HCT116 (cell line): ENCODE data around the gene SRCAP. TPM values are rescaled to one million over a fixed set of nuclear protein-coding genes. Genes with fewer than 3 reads are reported as not detected.

ENCODE experiments used
- ATAC-seq: fragments of 200-7000 bp; cut with Tn5 transposase; 2 replicates; pipeline ENCODE4 v1.9.1; 2020; ENCODE audit warnings: mild to moderate bottlenecking, moderate library complexity
- BruUV-seq: library from RNA; stranded (reverse); fragments of 400-500 nt; replicated peaks from 2 replicates; lab custom pipeline; 2021; lab: Mats Ljungman, UMichigan
- CTCF ChIA-PET: fragments of 300-600 bp; sonication (Branson Sonifier 250); formaldehyde crosslinking; loops from one replicate; lab custom pipeline; 2021; ENCODE audit warnings: antibody characterized with exemption; lab: Charles Lee
- POLR2A ChIA-PET: fragments of 300-600, 350-600 bp; sonication (Branson Sonifier 250); formaldehyde crosslinking; loops from one replicate; lab custom pipeline; 2021; ENCODE audit warnings: antibody characterized with exemption; lab: Charles Lee
- RAD21 ChIA-PET, 2 experiments: fragments of 300-600 bp; sonication (Branson Sonifier 250); formaldehyde crosslinking; loops; one replicate each; lab custom pipeline; 2023; ENCODE audit warnings: low total read pairs in 2 of 2; ENCODE audit not compliant: uncharacterized antibody in 2 of 2, unreplicated experiment in 2 of 2, low non-redundant PET in 1 of 2; lab: Charles Lee
- DNase-seq: peaks from one replicate; pipeline ENCODE4 v3.0.0-alpha.2; 2010; ENCODE audit warnings: low read depth, low spot score
- H2AFZ ChIP-seq: fragments of 200-600 bp; shearing (Covaris generic), sonication (generic); 2 replicates; pipeline ENCODE4 v1.6.1; 2017; ENCODE audit warnings: low read depth, mixed run types, mixed read lengths, antibody characterized with exemption, low read length; ENCODE audit not compliant: poor library complexity, severe bottlenecking
- H3K27ac ChIP-seq: 2 replicates; pipeline ENCODE4 v1.5.1; 2012; ENCODE audit warnings: low read depth, low read length
- H3K27me3 ChIP-seq: fragments of 200-600 bp; sonication (generic); 2 replicates; pipeline ENCODE4 v1.6.1; 2016; ENCODE audit warnings: mixed run types, low read length, mixed read lengths; ENCODE audit not compliant: insufficient read depth
- H3K36me3 ChIP-seq, 2 experiments: fragments of 200-500 bp in 1 of 2; fragments of 200-600 bp in 1 of 2; sonication (Bioruptor generic) in 1 of 2; sonication (generic) in 1 of 2; 2 replicates each; pipeline versions ENCODE4 v1.5.1 to v1.6.1; 2014 to 2016; ENCODE audit warnings: low read length in 2 of 2, inconsistent platforms in 1 of 2, mixed read lengths in 1 of 2, mixed run types in 1 of 2; ENCODE audit not compliant: insufficient read depth in 2 of 2, control insufficient read depth in 1 of 2
- H3K4me1 ChIP-seq, 2 experiments: fragments of 200-600 bp in 1 of 2; sonication (generic) in 1 of 2; 2 replicates each; pipeline versions ENCODE4 v1.5.1 to v1.6.1; 2012 to 2017; ENCODE audit warnings: low read length in 2 of 2, inconsistent platforms in 1 of 2, mild to moderate bottlenecking in 1 of 2, mixed read lengths in 1 of 2, mixed run types in 1 of 2, moderate library complexity in 1 of 2; ENCODE audit not compliant: insufficient read depth in 2 of 2, control insufficient read depth in 1 of 2
- H3K4me2 ChIP-seq: fragments of 200-600 bp; sonication (generic); 2 replicates; pipeline ENCODE4 v1.6.1; 2017; ENCODE audit warnings: mixed run types, low read length, mixed read lengths
- H3K4me3 ChIP-seq, 2 experiments: fragments of 200-600 bp in 1 of 2; sonication (generic) in 1 of 2; replicated peaks in 1 of 2; 2 replicates each; pipeline ENCODE4 v1.5.1; 2011 to 2016; ENCODE audit warnings: low read length in 2 of 2, control low read depth in 1 of 2, low read depth in 1 of 2, mild to moderate bottlenecking in 1 of 2, mixed read lengths in 1 of 2, mixed run types in 1 of 2
- H3K79me2 ChIP-seq: fragments of 200-600 bp; sonication (generic); 2 replicates; pipeline ENCODE4 v1.6.1; 2017; ENCODE audit warnings: mild to moderate bottlenecking, mixed run types, low read length, moderate library complexity, mixed read lengths; ENCODE audit not compliant: insufficient read depth
- H3K9ac ChIP-seq: fragments of 200-600 bp; sonication (generic); 2 replicates; pipeline ENCODE4 v1.6.1; 2016; ENCODE audit warnings: low read length, mixed read lengths
- H3K9me2 ChIP-seq: fragments of 200-600 bp; sonication (generic), shearing (Covaris generic); 2 replicates; pipeline ENCODE4 v1.6.1; 2017; ENCODE audit warnings: mixed run types, mild to moderate bottlenecking, moderate library complexity; ENCODE audit not compliant: insufficient read depth
- H3K9me3 ChIP-seq, 2 experiments: fragments of 200-500 bp in 1 of 2; fragments of 200-600 bp in 1 of 2; sonication (Bioruptor generic) in 1 of 2; sonication (generic) in 1 of 2; 2 replicates each; pipeline ENCODE4 v1.6.1; 2014 to 2017; ENCODE audit warnings: low read length in 2 of 2, mixed read lengths in 2 of 2, inconsistent platforms in 1 of 2, low read depth in 1 of 2, mild to moderate bottlenecking in 1 of 2, mixed run types in 1 of 2, moderate library complexity in 1 of 2; ENCODE audit not compliant: control insufficient read depth in 1 of 2, insufficient read depth in 1 of 2
- H4K20me1 ChIP-seq: fragments of 200-600 bp; sonication (generic), shearing (Covaris generic); 2 replicates; pipeline ENCODE4 v1.6.1; 2017; ENCODE audit warnings: mixed run types, mild to moderate bottlenecking, moderate library complexity; ENCODE audit not compliant: insufficient read depth
- CBX3 ChIP-seq: IDR thresholded peaks from 2 replicates; pipeline ENCODE4 v1.6.1; 2012; ENCODE audit warnings: low read depth
- CEBPB ChIP-seq: IDR thresholded peaks from 2 replicates; pipeline ENCODE4 v1.6.1; 2012; ENCODE audit warnings: low read depth
- CTCF ChIP-seq, 3 experiments: fragments of 200-600 bp in 1 of 3; sonication (generic) in 1 of 3; IDR thresholded peaks in 2 of 3; conservative IDR thresholded peaks in 1 of 3; 2 replicates each; pipeline ENCODE4 v1.5.1; 2012 to 2017; ENCODE audit warnings: low read depth in 2 of 3, low read length in 2 of 3, antibody characterized with exemption in 1 of 3, borderline replicate concordance in 1 of 3, control low read depth in 1 of 3, mild to moderate bottlenecking in 1 of 3, mixed read lengths in 1 of 3, mixed run types in 1 of 3, moderate library complexity in 1 of 3; ENCODE audit not compliant: insufficient read depth in 1 of 3
- EGR1 ChIP-seq: IDR thresholded peaks from 2 replicates; pipeline ENCODE4 v1.6.1; 2012; ENCODE audit warnings: low read depth
- FOSL1 ChIP-seq: IDR thresholded peaks from 2 replicates; pipeline ENCODE4 v1.6.1; 2012; ENCODE audit warnings: low read depth
- REST ChIP-seq: IDR thresholded peaks from 2 replicates; pipeline ENCODE4 v1.6.1; 2012; ENCODE audit warnings: low read depth
- SIN3A ChIP-seq: IDR thresholded peaks from 2 replicates; pipeline ENCODE4 v1.6.1; 2012; ENCODE audit warnings: low read depth
- SP1 ChIP-seq: IDR thresholded peaks from 2 replicates; pipeline ENCODE4 v1.6.1; 2012; ENCODE audit warnings: low read depth
- SRF ChIP-seq: IDR thresholded peaks from 2 replicates; pipeline ENCODE4 v1.6.1; 2012; ENCODE audit warnings: low read depth
- TCF7L2 ChIP-seq: IDR thresholded peaks from 2 replicates; pipeline ENCODE4 v1.7.0; 2011; ENCODE audit warnings: borderline replicate concordance, inconsistent platforms; ENCODE audit not compliant: insufficient read depth, insufficient read length; ENCODE audit errors: extremely low read depth
- YY1 ChIP-seq: IDR thresholded peaks from 2 replicates; pipeline ENCODE4 v1.6.1; 2011; ENCODE audit warnings: low read length, low read depth, moderate library complexity, mild to moderate bottlenecking; ENCODE audit not compliant: insufficient replicate concordance; ENCODE audit errors: extremely low read depth
- ZBTB33 ChIP-seq: IDR thresholded peaks from 2 replicates; pipeline ENCODE4 v1.6.1; 2011; ENCODE audit warnings: mild to moderate bottlenecking, low read length, moderate library complexity; ENCODE audit not compliant: insufficient replicate concordance; ENCODE audit errors: extremely low read depth
- ZFX ChIP-seq: fragments of 450-650 bp; IDR thresholded peaks from 2 replicates; pipeline ENCODE4 v1.6.1; 2017
- intact Hi-C: fragments of 100-400 bp; cut with micrococcal nuclease; formaldehyde crosslinking; loops from 2 replicates; pipeline ENCODE4 v1.10.0; 2022
- total RNA-seq: library from RNA; stranded (reverse); gene quantifications from one replicate; pipeline ENCODE4 v1.2.1, GENCODE V29; 2021; ENCODE audit not compliant: unreplicated experiment
- TF ChIP-seq, protein P1 (sequence below): IDR thresholded peaks from 2 replicates; pipeline ENCODE4 v1.6.1; 2012

The SRCAP gene
- total RNA-seq, 1 experiment from 2014 or later = 59.6 TPM

GRCh38 chr16:30677931-30678585 is 20.9 kb upstream of the SRCAP start:
- no peaks in the 10 kb centered on the region for H3K4me1 ChIP-seq
- H3K27ac ChIP-seq = no peak overlapping the region
- CTCF ChIA-PET = no interaction called here
- no peak overlapping the region for H3K4me2 ChIP-seq
- H3K9me3 ChIP-seq = no peaks in the 10 kb centered on the region
- no peak overlapping the region for H2AFZ ChIP-seq
- POLR2A ChIA-PET = interaction anchor here (0.6 kb wide), 1 partner anchor 180 kb away, joined by 3 read pairs; no protein-coding TSS in a partner anchor
- intact Hi-C loops = no loop called here
- H3K36me3 ChIP-seq = no peaks in the 10 kb centered on the region
- TF ChIP-seq CBX3 (no peak), EGR1 (no peak), SRF (no peak), REST (no peak), SIN3A (no peak), TCF7L2 (no peak), ZFX (no peak), YY1 (no peak), CEBPB (no peak), SP1 (no peak), ZBTB33 (no peak), FOSL1 (no peak), CTCF (IDR thresholded peaks at IDR 0.05 in 2 of 3, conservative IDR thresholded peaks at IDR 0.05 in 1 of 3; ENCODE audit: borderline replicate concordance in 1 of 3, insufficient read depth in 1 of 3, low read depth in 2 of 3, low read length in 2 of 3) (no peak)
- TF ChIP-seq, protein P1, sequence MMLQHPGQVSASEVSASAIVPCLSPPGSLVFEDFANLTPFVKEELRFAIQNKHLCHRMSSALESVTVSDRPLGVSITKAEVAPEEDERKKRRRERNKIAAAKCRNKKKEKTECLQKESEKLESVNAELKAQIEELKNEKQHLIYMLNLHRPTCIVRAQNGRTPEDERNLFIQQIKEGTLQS = no peak
- no peak for DNase-seq
- H3K4me3 ChIP-seq = no peak overlapping the region
- H3K27me3 ChIP-seq = no peaks in the 10 kb centered on the region
- H4K20me1 ChIP-seq = no peaks in the 10 kb centered on the region
- no peak for ATAC-seq
- RAD21 ChIA-PET = no interaction called here
- H3K9ac ChIP-seq = no peak overlapping the region
- H3K9me2 ChIP-seq = no peaks in the 10 kb centered on the region
- no peaks in the 10 kb centered on the region for H3K79me2 ChIP-seq
- no TSS peak for BruUV-seq
